Hematopoietic multipotent progenitor cell (in vitro differentiated cells): Measurements from ENCODE around the gene KCNB1. TPM values are rescaled to one million over a fixed set of nuclear protein-coding genes. Genes with fewer than 3 reads are reported as not detected.

Experiments used
- DNase-seq, 3 donors: peaks; one replicate each; pipeline ENCODE4 v3.0.0-alpha.2; 2011 to 2015; ENCODE audit warnings: low read depth in 2 of 3, low spot score in 2 of 3
- total RNA-seq: library from RNA; depleted of rRNA; stranded (reverse); fragments of >200 nt; gene quantifications from one replicate; pipeline ENCODE4 v1.2.3, GENCODE V29; 2012

Gene KCNB1
- total RNA-seq, 1 donor: under 0.01 TPM

- no peak for DNase-seq
Measured at GRCh38 chr20:49446808-49447207, 35.7 kb downstream of the KCNB1 start.

GRCh38 chr20:49446080-49446479 is 36.4 kb downstream of the KCNB1 start:
- no peak for DNase-seq

- no peak for DNase-seq
Measured at GRCh38 chr20:49445176-49445575, 37.3 kb downstream of the KCNB1 start.

- no peak for DNase-seq
Measured at GRCh38 chr20:49444553-49444990, 37.9 kb downstream of the KCNB1 start.

- DNase-seq: no peak
Measured at GRCh38 chr20:49437057-49437456, 45.4 kb downstream of the KCNB1 start.

GRCh38 chr20:49435639-49436038 is 46.8 kb downstream of the KCNB1 start:
- DNase-seq: no peak

- no peak for DNase-seq
Measured at GRCh38 chr20:49433333-49433732, 49.1 kb downstream of the KCNB1 start.

- no peak for DNase-seq
Measured at GRCh38 chr20:49432550-49432949, 49.9 kb downstream of the KCNB1 start.

- DNase-seq: no peak
Measured at GRCh38 chr20:49431329-49431728, 51.1 kb downstream of the KCNB1 start.

- no peak for DNase-seq
Measured at GRCh38 chr20:49430320-49430719, 52.1 kb downstream of the KCNB1 start.

- no peak for DNase-seq
Measured at GRCh38 chr20:49427751-49428518, 54.5 kb downstream of the KCNB1 start.

GRCh38 chr20:49426873-49427272 is 55.6 kb downstream of the KCNB1 start:
- no peak for DNase-seq

GRCh38 chr20:49426395-49426794 is 56.1 kb downstream of the KCNB1 start:
- DNase-seq: no peak

GRCh38 chr20:49424536-49424935 is 57.9 kb downstream of the KCNB1 start:
- DNase-seq: no peak

- DNase-seq: no peak
Measured at GRCh38 chr20:49422161-49422560, 60.3 kb downstream of the KCNB1 start.

GRCh38 chr20:49420811-49421295 is 61.6 kb downstream of the KCNB1 start:
- no peak for DNase-seq

- no peak for DNase-seq
Measured at GRCh38 chr20:49420292-49420691, 62.2 kb downstream of the KCNB1 start.

GRCh38 chr20:49419785-49420184 is 62.7 kb downstream of the KCNB1 start:
- DNase-seq: no peak

- no peak for DNase-seq
Measured at GRCh38 chr20:49418809-49419208, 63.7 kb downstream of the KCNB1 start.

- DNase-seq: no peak
Measured at GRCh38 chr20:49417843-49418555, 64.5 kb downstream of the KCNB1 start.

GRCh38 chr20:49415668-49416044 is 66.8 kb downstream of the KCNB1 start:
- DNase-seq: no peak
